ENCODE data around the gene SNCA.

The SNCA gene

DNA sequence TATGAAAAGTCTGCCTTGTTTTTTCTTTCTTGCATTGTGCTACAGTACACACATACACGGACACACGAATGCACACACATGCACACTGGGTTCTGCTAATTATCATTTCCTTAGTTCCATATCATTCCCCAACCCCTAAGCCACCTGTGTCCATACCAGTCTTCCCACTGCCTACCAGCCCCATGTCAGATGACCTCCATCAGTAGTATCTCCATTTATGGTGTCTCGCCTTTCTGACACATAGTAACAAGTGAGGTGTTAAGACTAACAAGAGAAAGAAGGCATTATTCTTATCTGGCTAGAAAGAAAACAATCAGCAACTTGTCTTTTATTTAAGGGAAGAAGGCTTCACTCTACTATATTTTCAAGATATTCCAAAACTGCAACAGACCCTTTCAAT is 67.1 kb downstream of the SNCA start (continued):
- TF ChIP-seq ZNF146 (tag by site-specific recombination; IDR thresholded peaks at IDR 0.05) (no peak), ZNF341 (tag by site-specific recombination; IDR thresholded peaks at IDR 0.05; ENCODE audit: low read depth) (no peak)

DNA sequence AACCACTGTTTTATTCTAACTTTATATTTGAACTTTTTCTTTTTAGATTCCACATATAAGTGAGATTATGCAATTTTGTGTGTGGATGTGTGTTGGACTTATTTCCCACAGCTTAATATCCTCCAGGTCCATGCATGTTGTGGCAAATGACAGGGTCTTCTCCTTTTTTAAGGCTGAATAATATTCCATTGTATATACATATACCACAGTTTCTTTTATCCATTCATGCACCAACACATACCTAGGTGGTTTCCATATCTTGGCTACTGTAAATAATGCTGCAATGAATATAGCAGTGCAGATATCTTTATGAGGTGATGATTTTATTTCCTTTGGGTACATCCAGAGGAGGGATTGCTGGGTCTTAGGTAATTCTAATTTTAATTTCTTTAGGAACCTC is 69.0 kb downstream of the SNCA start:
- no peaks in the 10 kb centered on the region for H3K9me3 ChIP-seq (ENCODE audit: control insufficient read depth, insufficient read depth, low read depth, low read length)
- no peaks in the 10 kb centered on the region for H3K4me1 ChIP-seq (ENCODE audit: control insufficient read depth, insufficient read depth, low read length)
- ChIA-PET POLR2A (no interaction called here), CTCF (no interaction called here)
- no peaks in the 10 kb centered on the region for H3K36me3 ChIP-seq (ENCODE audit: control insufficient read depth in 2 of 2, insufficient read depth in 1 of 2, low read length in 2 of 2)
- H3K4me3 ChIP-seq (ENCODE audit: low read depth, low read length): no peak overlapping the region
- TF ChIP-seq, protein P1, sequence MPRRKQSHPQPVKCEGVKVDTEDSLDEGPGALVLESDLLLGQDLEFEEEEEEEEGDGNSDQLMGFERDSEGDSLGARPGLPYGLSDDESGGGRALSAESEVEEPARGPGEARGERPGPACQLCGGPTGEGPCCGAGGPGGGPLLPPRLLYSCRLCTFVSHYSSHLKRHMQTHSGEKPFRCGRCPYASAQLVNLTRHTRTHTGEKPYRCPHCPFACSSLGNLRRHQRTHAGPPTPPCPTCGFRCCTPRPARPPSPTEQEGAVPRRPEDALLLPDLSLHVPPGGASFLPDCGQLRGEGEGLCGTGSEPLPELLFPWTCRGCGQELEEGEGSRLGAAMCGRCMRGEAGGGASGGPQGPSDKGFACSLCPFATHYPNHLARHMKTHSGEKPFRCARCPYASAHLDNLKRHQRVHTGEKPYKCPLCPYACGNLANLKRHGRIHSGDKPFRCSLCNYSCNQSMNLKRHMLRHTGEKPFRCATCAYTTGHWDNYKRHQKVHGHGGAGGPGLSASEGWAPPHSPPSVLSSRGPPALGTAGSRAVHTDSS (tag by site-specific recombination; IDR thresholded peaks at IDR 0.05): no peak
- no peak overlapping the region for H3K27ac ChIP-seq (ENCODE audit: extremely low read depth, low read depth, low read length)

DNA sequence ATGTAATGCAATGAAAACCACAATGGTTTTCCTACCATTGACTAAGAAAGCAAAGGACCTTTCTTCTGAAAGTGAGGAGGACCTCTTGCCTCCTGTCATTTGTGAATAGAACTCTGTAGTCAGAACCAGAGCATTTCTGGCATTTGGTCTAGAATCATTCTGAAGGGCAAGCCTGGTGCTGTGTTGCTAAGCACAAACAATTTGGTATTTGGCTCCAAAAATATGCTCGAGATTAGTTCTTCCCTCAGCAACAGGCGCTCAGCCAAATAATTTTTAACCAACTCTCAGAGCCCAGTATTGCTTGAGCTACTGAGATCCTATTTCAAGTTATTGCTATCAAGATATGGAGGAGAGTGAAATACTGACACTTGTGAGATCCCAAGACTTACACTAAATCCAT is 71.0 kb downstream of the SNCA start:
- Histone ChIP-seq H3K4me1 (ENCODE audit: control insufficient read depth, insufficient read depth, low read length) (no peaks in the 10 kb centered on the region), H3K9me3 (ENCODE audit: control insufficient read depth, insufficient read depth, low read depth, low read length) (no peaks in the 10 kb centered on the region), H3K36me3 (ENCODE audit: control insufficient read depth in 2 of 2, insufficient read depth in 1 of 2, low read length in 2 of 2) (no peaks in the 10 kb centered on the region), H3K4me3 (ENCODE audit: low read depth, low read length) (no peak overlapping the region), H3K27ac (ENCODE audit: extremely low read depth, low read depth, low read length) (no peak overlapping the region)
- ChIA-PET CTCF (no interaction called here), POLR2A (no interaction called here)
- TF ChIP-seq ZNF658 (tag by site-specific recombination; IDR thresholded peaks at IDR 0.05) (no peak), SCRT2 (tag by site-specific recombination; IDR thresholded peaks at IDR 0.05) (peak; percentile 36; the same call in 1 of the 2 replicates)
- TF ChIP-seq, protein P2, sequence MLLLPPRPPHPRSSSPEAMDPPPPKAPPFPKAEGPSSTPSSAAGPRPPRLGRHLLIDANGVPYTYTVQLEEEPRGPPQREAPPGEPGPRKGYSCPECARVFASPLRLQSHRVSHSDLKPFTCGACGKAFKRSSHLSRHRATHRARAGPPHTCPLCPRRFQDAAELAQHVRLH (tag by site-specific recombination; IDR thresholded peaks at IDR 0.05): no peak

DNA sequence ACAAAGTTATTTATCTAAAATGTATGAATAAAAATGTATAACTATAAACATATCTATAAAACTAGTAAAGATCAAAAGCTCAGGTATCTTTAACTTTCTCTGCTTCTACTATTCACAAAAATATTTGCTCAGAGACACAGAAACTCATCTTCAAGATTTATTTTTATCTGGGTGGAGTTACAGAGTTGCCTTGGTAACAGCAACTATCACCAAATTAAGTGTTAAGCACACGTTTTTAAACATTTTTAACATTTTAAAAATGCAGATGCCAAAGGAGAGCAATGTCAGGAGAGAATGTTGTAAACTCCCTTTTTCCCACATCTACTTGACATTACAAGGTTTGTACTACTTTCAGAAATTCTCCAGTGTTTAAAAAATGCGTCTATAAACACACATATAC is 71.4 kb downstream of the SNCA start:
- Histone ChIP-seq H3K9me3 (ENCODE audit: control insufficient read depth, insufficient read depth, low read depth, low read length) (no peaks in the 10 kb centered on the region), H3K4me1 (ENCODE audit: control insufficient read depth, insufficient read depth, low read length) (no peaks in the 10 kb centered on the region), H3K36me3 (ENCODE audit: control insufficient read depth in 2 of 2, insufficient read depth in 1 of 2, low read length in 2 of 2) (no peaks in the 10 kb centered on the region), H3K27ac (ENCODE audit: extremely low read depth, low read depth, low read length) (no peak overlapping the region), H3K4me3 (ENCODE audit: low read depth, low read length) (no peak overlapping the region)
- CTCF ChIA-PET: no interaction called here
- POLR2A ChIA-PET: no interaction called here
- TF ChIP-seq SCRT1 (tag by site-specific recombination; IDR thresholded peaks at IDR 0.05; ENCODE audit: borderline replicate concordance): no peak
- TF ChIP-seq BCL11A (tag by site-specific recombination; IDR thresholded peaks at IDR 0.05; ENCODE audit: low read depth): no peak
- TF ChIP-seq ZNF211 (tag by site-specific recombination; IDR thresholded peaks at IDR 0.05; ENCODE audit: low read depth): no peak
- no peak for TF ChIP-seq ZNF433 (tag by site-specific recombination; IDR thresholded peaks at IDR 0.05; ENCODE audit: low read depth)
- TF ChIP-seq, protein P3, sequence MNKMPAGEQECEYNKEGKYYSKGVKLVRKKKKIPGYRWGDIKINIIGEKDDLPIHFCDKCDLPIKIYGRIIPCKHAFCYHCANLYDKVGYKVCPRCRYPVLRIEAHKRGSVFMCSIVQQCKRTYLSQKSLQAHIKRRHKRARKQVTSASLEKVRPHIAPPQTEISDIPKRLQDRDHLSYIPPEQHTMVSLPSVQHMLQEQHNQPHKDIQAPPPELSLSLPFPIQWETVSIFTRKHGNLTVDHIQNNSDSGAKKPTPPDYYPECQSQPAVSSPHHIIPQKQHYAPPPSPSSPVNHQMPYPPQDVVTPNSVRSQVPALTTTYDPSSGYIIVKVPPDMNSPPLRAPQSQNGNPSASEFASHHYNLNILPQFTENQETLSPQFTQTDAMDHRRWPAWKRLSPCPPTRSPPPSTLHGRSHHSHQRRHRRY (tag by site-specific recombination; IDR thresholded peaks at IDR 0.05): no peak
- no peak for TF ChIP-seq OVOL3 (tag by site-specific recombination; IDR thresholded peaks at IDR 0.05)
- TF ChIP-seq MYNN (tag by site-specific recombination; IDR thresholded peaks at IDR 0.05; ENCODE audit: borderline replicate concordance): no peak
- TF ChIP-seq ZSCAN23 (tag by site-specific recombination; IDR thresholded peaks at IDR 0.05): no peak
- TF ChIP-seq ZFHX2 (tag by site-specific recombination; conservative IDR thresholded peaks at IDR 0.05): no peak
- no peak for TF ChIP-seq ZNF792 (tag by site-specific recombination; IDR thresholded peaks at IDR 0.05)
- TF ChIP-seq ZNF121 (tag by site-specific recombination; IDR thresholded peaks at IDR 0.05): no peak
- no peak for TF ChIP-seq ZNF654 (tag by site-specific recombination; IDR thresholded peaks at IDR 0.05; ENCODE audit: low read depth)
- TF ChIP-seq ZNF214 (tag by site-specific recombination; IDR thresholded peaks at IDR 0.05; ENCODE audit: borderline replicate concordance): no peak
- TF ChIP-seq, protein P4, sequence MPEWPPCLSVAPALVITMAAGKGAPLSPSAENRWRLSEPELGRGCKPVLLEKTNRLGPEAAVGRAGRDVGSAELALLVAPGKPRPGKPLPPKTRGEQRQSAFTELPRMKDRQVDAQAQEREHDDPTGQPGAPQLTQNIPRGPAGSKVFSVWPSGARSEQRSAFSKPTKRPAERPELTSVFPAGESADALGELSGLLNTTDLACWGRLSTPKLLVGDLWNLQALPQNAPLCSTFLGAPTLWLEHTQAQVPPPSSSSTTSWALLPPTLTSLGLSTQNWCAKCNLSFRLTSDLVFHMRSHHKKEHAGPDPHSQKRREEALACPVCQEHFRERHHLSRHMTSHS (tag by site-specific recombination; IDR thresholded peaks at IDR 0.05): no peak
- TF ChIP-seq ZBTB17 (tag by site-specific recombination; IDR thresholded peaks at IDR 0.05): no peak

Measured in HEK293 (cell line).